IPS-NIHi7 (cell line): ENCODE measurements around the gene ATG4A.

ENCODE experiments used
- DNase-seq: peaks from one replicate; pipeline ENCODE4 v3.0.0; 2012; ENCODE audit warnings: mixed read lengths; ENCODE audit errors: extremely low spot score

The ATG4A gene

GRCh38 chrX:108169768-108170167 lies 78.2 kb downstream of the ATG4A start:
- DNase-seq = no peak

- DNase-seq = no peak
These were observed 80.1 kb downstream of the ATG4A start for GRCh38 chrX:108171671-108172070.

- no peak for DNase-seq
These were observed 82.3 kb downstream of the ATG4A start for GRCh38 chrX:108173874-108174273.

GRCh38 chrX:108177351-108178142 lies 86.0 kb downstream of the ATG4A start:
- DNase-seq = peak; percentile 56

- DNase-seq = no peak
These were observed 86.5 kb downstream of the ATG4A start for GRCh38 chrX:108178143-108178498.

- no peak for DNase-seq
These were observed 95.2 kb downstream of the ATG4A start for GRCh38 chrX:108186811-108187210.

GRCh38 chrX:108198420-108198819 lies 106.8 kb downstream of the ATG4A start:
- DNase-seq = no peak

GRCh38 chrX:108199041-108199440 lies 107.5 kb downstream of the ATG4A start:
- no peak for DNase-seq

GRCh38 chrX:108199691-108200090 lies 108.1 kb downstream of the ATG4A start:
- DNase-seq = peak; percentile 66

GRCh38 chrX:108203540-108203939 lies 112.0 kb downstream of the ATG4A start:
- no peak for DNase-seq
